Panc1 (cell line): ENCODE data around the gene GSS. TPM values are rescaled to one million over a fixed set of nuclear protein-coding genes. Genes with fewer than 3 reads are reported as not detected.

Experiments
- ATAC-seq: fragments of 200-7000 bp; cut with Tn5 transposase; 2 replicates; pipeline ENCODE4 v1.9.1; 2020; ENCODE audit warnings: mild to moderate bottlenecking, moderate library complexity
- BruUV-seq: library from RNA; stranded (reverse); fragments of 400-500 nt; replicated peaks from 2 replicates; lab custom pipeline; 2021; lab: Mats Ljungman, UMichigan
- CTCF ChIA-PET: fragments of 300-600 bp; sonication (Branson Sonifier 250); formaldehyde crosslinking; loops from one replicate; lab custom pipeline; 2022; ENCODE audit warnings: antibody characterized with exemption; lab: Charles Lee
- POLR2A ChIA-PET: fragments of 300-600 bp; sonication (Branson Sonifier 250); formaldehyde crosslinking; loops from one replicate; lab custom pipeline; 2022; ENCODE audit warnings: antibody characterized with exemption; lab: Charles Lee
- DNase-seq: peaks from one replicate; pipeline ENCODE4 v3.0.0-alpha.2; 2010; ENCODE audit warnings: low read depth, low spot score
- H3K27ac ChIP-seq: 2 replicates; pipeline ENCODE4 v1.5.1; 2011; ENCODE audit warnings: mild to moderate bottlenecking, low read length, inconsistent platforms
- H3K27me3 ChIP-seq: fragments of 200-500 bp; sonication (Bioruptor generic); 2 replicates; pipeline ENCODE4 v1.6.0; 2014; ENCODE audit warnings: low read length, inconsistent platforms; ENCODE audit not compliant: control insufficient read depth, insufficient read depth
- H3K36me3 ChIP-seq: fragments of 200-500 bp; sonication (Bioruptor generic); 2 replicates; pipeline ENCODE4 v1.5.1; 2014; ENCODE audit warnings: inconsistent platforms, mild to moderate bottlenecking, low read length, moderate library complexity; ENCODE audit not compliant: control insufficient read depth, insufficient read depth
- H3K4me1 ChIP-seq: 2 replicates; pipeline ENCODE4 v1.5.1; 2011; ENCODE audit warnings: inconsistent platforms, mild to moderate bottlenecking, low read length, moderate library complexity; ENCODE audit not compliant: control insufficient read depth, insufficient read depth
- H3K4me3 ChIP-seq, 2 experiments: 2 replicates each; pipeline ENCODE4 v1.5.1; 2011 to 2012; ENCODE audit warnings: low read depth in 2 of 2, low read length in 2 of 2, mild to moderate bottlenecking in 2 of 2, inconsistent platforms in 1 of 2, moderate library complexity in 1 of 2
- H3K9me3 ChIP-seq: fragments of 200-500 bp; sonication (Bioruptor generic); 2 replicates; pipeline ENCODE4 v1.5.1; 2014; ENCODE audit warnings: low read depth, mild to moderate bottlenecking, inconsistent platforms, low read length, moderate library complexity; ENCODE audit not compliant: control insufficient read depth, insufficient read depth
- CTCF ChIP-seq: fragments of 450-650 bp; IDR thresholded peaks from 2 replicates; pipeline ENCODE4 v1.5.1; 2017; ENCODE audit warnings: mild to moderate bottlenecking
- POLR2AphosphoS5 ChIP-seq: IDR thresholded peaks from 2 replicates; pipeline ENCODE4 v1.6.1; 2012; ENCODE audit warnings: mild to moderate bottlenecking, low read depth, low read length, moderate library complexity
- REST ChIP-seq, 2 experiments: IDR thresholded peaks; 2 replicates each; pipeline ENCODE4 v1.6.1; 2011 to 2012; ENCODE audit warnings: low read depth in 2 of 2, control low read depth in 1 of 2, low read length in 1 of 2, mild to moderate bottlenecking in 1 of 2, moderate library complexity in 1 of 2; ENCODE audit not compliant: insufficient read depth in 1 of 2
- SIN3A ChIP-seq: IDR thresholded peaks from 2 replicates; pipeline ENCODE4 v1.6.1; 2012; ENCODE audit warnings: low read depth, mild to moderate bottlenecking, low read length, moderate library complexity, borderline replicate concordance; ENCODE audit not compliant: insufficient read depth
- TCF7L2 ChIP-seq: IDR thresholded peaks from 2 replicates; pipeline ENCODE4 v1.6.1; 2011; ENCODE audit warnings: mild to moderate bottlenecking, low read depth, low read length, inconsistent platforms
- in situ Hi-C: cut with HindIII; loops from 2 replicates; pipeline ENCODE4 v1.10.0; 2016; ENCODE audit warnings: low sequenced_read_pairs, low pct_unique_long_range_greater_than_20kb
- intact Hi-C: fragments of 100-400 bp; cut with micrococcal nuclease; formaldehyde crosslinking; loops from one replicate; pipeline ENCODE4 v1.10.0; 2022; ENCODE audit not compliant: unreplicated experiment
- total RNA-seq: library from RNA; stranded (reverse); gene quantifications from one replicate; pipeline ENCODE4 v1.2.1, GENCODE V29; 2021; ENCODE audit not compliant: unreplicated experiment

GSS gene
- total RNA-seq, 1 experiment from 2014 or later = 64.8 TPM

- no peak for TF ChIP-seq SIN3A
- no peak for TF ChIP-seq POLR2AphosphoS5
- TF ChIP-seq TCF7L2 = no peak
- no peak for TF ChIP-seq CTCF
- no peak for TF ChIP-seq REST (IDR thresholded peaks at IDR 0.05; ENCODE audit: insufficient read depth in 1 of 2, low read depth in 2 of 2, low read length in 1 of 2)
- intact Hi-C loops (no loop called here), in situ Hi-C loops (no loop called here)
- Histone ChIP-seq H3K4me3 (no peak overlapping the region), H3K9me3 (no peaks in the 10 kb centered on the region), H3K36me3 (peaks cover 6% of the 10 kb centered on the region), H3K27me3 (no peaks in the 10 kb centered on the region), H3K4me1 (no peaks in the 10 kb centered on the region), H3K27ac (no peak overlapping the region)
- ChIA-PET CTCF (no interaction called here), POLR2A (no interaction called here)
- ATAC-seq (no peak), DNase-seq (no peak)
- no TSS peak for BruUV-seq
Measured at GRCh38 chr20:34946661-34947060, 8.9 kb downstream of the GSS start.

GRCh38 chr20:34945315-34946077 lies 10.1 kb downstream of the GSS start:
- Histone ChIP-seq H3K9me3 (no peaks in the 10 kb centered on the region), H3K36me3 (peaks cover 4% of the 10 kb centered on the region), H3K4me3 (no peak overlapping the region), H3K27ac (no peak overlapping the region), H3K4me1 (no peaks in the 10 kb centered on the region), H3K27me3 (no peaks in the 10 kb centered on the region)
- DNase-seq = no peak
- BruUV-seq = no TSS peak
- POLR2A ChIA-PET = no interaction called here
- intact Hi-C loops = no loop called here
- in situ Hi-C loops = no loop called here
- TF ChIP-seq POLR2AphosphoS5 = no peak
- CTCF ChIA-PET = interaction anchor here (0.6 kb wide), 1 partner anchor 70 kb away, joined by 3 read pairs; no protein-coding TSS in a partner anchor
- no peak for ATAC-seq
